Panc1 (cell line): ENCODE measurements around the gene SCN1B.

Experiments used
- POLR2AphosphoS5 ChIP-seq: IDR thresholded peaks from 2 replicates; pipeline ENCODE4 v1.6.1; 2012; ENCODE audit warnings: mild to moderate bottlenecking, low read depth, low read length, moderate library complexity
- TF ChIP-seq, protein P1 (sequence below): fragments of 450-650 bp; IDR thresholded peaks from 2 replicates; pipeline ENCODE4 v1.5.1; 2017; ENCODE audit warnings: mild to moderate bottlenecking

DNA sequence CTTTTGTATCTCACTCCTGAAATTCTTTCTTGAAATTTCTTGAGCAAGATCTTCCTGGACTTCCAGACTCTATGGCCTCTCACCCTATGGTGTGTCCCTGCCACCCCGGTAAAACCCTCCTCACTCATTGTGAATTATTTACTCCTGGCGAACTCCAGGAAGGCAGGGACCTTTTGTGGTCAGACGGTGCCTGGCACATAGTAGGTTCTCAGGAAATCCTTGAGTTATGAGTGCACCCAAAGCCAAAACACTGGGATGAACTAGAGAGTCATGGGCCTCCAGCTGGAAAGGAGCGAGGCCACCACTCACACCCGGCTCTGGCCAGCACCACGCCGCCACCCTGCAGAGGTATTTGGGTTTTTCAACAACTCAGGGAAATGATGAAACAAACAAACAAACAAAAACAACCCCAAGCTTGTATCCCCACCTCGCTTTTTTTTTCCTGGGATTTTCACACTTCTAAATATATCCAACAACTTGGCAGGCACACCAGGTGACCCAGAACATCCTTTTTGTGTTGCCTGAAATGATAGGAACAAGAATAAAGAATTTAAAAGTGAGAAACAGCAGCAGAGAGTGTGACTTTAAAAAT lies 22.4 kb downstream of the SCN1B start:
- TF ChIP-seq, protein P1, sequence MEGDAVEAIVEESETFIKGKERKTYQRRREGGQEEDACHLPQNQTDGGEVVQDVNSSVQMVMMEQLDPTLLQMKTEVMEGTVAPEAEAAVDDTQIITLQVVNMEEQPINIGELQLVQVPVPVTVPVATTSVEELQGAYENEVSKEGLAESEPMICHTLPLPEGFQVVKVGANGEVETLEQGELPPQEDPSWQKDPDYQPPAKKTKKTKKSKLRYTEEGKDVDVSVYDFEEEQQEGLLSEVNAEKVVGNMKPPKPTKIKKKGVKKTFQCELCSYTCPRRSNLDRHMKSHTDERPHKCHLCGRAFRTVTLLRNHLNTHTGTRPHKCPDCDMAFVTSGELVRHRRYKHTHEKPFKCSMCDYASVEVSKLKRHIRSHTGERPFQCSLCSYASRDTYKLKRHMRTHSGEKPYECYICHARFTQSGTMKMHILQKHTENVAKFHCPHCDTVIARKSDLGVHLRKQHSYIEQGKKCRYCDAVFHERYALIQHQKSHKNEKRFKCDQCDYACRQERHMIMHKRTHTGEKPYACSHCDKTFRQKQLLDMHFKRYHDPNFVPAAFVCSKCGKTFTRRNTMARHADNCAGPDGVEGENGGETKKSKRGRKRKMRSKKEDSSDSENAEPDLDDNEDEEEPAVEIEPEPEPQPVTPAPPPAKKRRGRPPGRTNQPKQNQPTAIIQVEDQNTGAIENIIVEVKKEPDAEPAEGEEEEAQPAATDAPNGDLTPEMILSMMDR, result no peak
- no peak for TF ChIP-seq POLR2AphosphoS5
